HAP-1 (cell line): ENCODE results near the gene DNAJB1.
"Not testable (repeated sequence)": the region's sequence is repeated elsewhere in the genome, so short reads cannot be mapped to it uniquely, and the experiment has no call there.

Source experiments
- DNase-seq, 2 experiments: peaks; one replicate each; pipeline ENCODE4 v3.0.0-alpha.2; 2016 to 2020; ENCODE audit warnings: low spot score in 2 of 2
- H3K27me3 ChIP-seq: fragments of 250-450 bp; sonication (Bioruptor Pico); 2 replicates; pipeline ENCODE4 v1.5.1; 2020; ENCODE audit warnings: low read depth, mild to moderate bottlenecking, moderate library complexity
- H3K36me3 ChIP-seq: fragments of 250-450 bp; sonication (Bioruptor Pico); replicated peaks from 2 replicates; pipeline ENCODE4 v1.5.1; 2020; ENCODE audit warnings: mild to moderate bottlenecking
- H3K4me1 ChIP-seq: fragments of 250-450 bp; sonication (Bioruptor Pico); 2 replicates; pipeline ENCODE4 v1.5.1; 2020; ENCODE audit warnings: mild to moderate bottlenecking
- H3K4me3 ChIP-seq: fragments of 250-450 bp; sonication (Bioruptor Pico); 2 replicates; pipeline ENCODE4 v1.5.1; 2020; ENCODE audit warnings: mild to moderate bottlenecking, moderate library complexity
- H3K9me3 ChIP-seq: fragments of 250-450 bp; sonication (Bioruptor Pico); 2 replicates; pipeline ENCODE4 v1.5.1; 2020; ENCODE audit warnings: mild to moderate bottlenecking, moderate library complexity
- in situ Hi-C: fragments of 300-500 bp; cut with MboI; formaldehyde crosslinking; loops from 3 replicates; pipeline ENCODE4 v1.14.3; 2020; ENCODE audit warnings: low sequenced_read_pairs, inconsistent platforms, mixed read lengths

Gene DNAJB1

DNA sequence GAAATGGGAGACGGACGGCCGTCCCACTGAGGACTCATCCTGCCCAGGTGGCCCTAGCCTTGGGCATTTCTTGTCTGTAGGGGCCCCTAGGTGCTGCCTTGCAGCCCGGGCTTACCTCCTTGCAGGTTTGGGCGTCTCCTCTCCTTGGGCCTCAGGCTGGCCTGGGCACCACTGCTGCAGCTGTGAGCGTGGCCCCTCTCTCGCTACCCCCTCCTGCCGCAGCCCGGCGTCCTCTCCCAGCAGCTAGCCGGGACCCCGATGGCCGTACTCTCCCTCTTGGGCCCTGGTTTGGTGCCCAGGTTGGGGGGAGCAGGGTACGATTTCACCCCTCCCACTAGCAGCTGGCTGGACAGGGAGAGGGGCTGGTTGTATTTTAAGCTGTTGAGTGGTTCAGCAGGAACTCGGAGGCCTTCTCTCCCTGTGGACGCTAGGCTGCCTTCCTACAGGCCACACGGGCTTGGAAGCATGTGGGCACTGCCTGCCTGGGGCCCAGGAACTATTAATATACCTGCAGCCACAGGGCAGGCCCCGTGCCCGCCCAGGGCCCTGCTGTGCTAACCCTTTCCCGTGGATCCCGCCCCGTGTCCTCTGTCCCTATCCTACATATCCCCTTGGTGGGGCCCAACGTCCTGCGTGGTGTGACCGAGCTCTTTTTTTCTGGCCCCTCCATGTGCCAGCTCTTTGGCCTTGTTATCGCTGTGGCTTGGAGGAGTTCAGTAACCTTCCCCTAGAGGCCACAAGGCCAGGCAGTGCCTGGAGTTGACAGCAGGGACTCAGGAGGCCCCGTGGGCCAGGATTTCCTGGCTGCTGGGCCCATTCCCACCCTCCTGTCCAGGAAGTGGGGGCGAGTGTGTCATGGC, 41.9 kb upstream of the DNAJB1 start:
- Histone ChIP-seq H3K9me3 (no peaks in the 10 kb centered on the region), H3K4me3 (no peak overlapping the region), H3K36me3 (peaks cover 8% of the 10 kb centered on the region), H3K27me3 (no peaks in the 10 kb centered on the region), H3K4me1 (no peaks in the 10 kb centered on the region; the same call in 1 of the 2 replicates)
- no peak for DNase-seq
- in situ Hi-C loops = no loop called here

DNA sequence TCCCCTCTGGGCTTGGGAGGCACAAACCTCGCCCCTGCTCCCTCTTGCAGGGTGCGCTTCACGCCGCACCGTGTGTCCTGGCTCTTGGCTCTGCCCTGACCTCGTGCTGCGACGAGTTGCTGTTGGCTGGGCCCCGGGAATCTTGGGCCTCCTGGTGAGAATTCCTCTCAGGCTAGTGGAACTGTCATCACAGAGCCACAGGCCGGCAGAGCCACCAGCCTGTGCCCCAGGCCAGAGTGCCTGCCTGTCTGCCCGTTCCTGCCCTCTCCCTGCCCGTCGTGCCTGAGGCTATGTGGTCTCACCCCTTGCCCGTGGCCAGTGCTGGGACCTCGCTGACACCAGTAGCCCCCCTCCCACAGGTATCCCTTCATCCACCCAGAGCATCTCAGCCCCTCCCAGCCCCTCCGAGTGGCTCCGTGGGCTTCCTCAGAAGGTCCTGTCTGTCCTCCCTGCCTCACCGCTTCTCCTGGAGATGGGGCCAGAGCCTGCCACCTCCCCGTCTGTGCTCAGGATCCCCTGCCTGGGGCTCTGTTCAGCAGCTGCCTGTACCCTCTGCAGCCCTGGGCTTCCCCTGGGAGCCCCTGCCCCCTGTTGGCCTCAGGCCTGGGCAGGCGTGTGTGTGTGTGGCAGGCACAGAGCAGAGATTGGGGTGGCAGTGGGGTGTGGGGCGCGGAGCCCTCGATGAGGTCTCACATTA, 40.3 kb upstream of the DNAJB1 start:
- Histone ChIP-seq H3K4me1 (no peaks in the 10 kb centered on the region; the same call in 1 of the 2 replicates), H3K36me3 (no peaks in the 10 kb centered on the region), H3K27me3 (no peaks in the 10 kb centered on the region), H3K9me3 (no peaks in the 10 kb centered on the region), H3K4me3 (no peak overlapping the region)
- no peak for DNase-seq
- in situ Hi-C loops = no loop called here

DNA sequence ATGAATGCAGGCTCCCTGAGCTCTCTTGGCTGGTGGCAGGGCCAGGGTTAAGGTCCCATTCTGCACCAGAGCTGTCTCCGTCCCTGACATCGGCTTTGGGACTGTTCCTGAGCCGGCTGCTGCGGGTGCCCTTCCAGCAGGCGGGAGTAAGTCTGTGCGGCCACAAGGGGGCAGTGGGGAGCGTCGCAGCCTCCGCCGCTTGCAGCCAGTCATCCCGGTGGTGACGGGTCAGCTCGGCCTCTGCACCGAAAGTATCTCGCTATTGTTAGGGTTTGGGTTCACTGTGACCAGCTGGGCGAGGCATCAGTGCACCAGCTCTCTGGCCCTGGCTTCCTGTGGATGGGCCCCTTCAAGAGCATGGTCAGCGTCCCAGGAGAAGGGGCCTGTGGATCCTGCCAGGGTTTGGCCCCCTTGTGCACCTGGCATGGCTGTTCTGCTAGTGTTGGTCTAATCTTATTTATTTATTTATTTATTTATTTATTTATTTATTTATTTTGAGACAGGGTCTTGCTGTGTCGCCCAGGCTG, 38.5 kb upstream of the DNAJB1 start:
- H3K4me3 ChIP-seq = no peak overlapping the region
- H3K9me3 ChIP-seq = no peaks in the 10 kb centered on the region
- in situ Hi-C loops = no loop called here
- DNase-seq = peak; percentile 73 to 88
- H3K4me1 ChIP-seq = no peaks in the 10 kb centered on the region; the same call in 1 of the 2 replicates
- no peaks in the 10 kb centered on the region for H3K27me3 ChIP-seq
- no peaks in the 10 kb centered on the region for H3K36me3 ChIP-seq

DNA sequence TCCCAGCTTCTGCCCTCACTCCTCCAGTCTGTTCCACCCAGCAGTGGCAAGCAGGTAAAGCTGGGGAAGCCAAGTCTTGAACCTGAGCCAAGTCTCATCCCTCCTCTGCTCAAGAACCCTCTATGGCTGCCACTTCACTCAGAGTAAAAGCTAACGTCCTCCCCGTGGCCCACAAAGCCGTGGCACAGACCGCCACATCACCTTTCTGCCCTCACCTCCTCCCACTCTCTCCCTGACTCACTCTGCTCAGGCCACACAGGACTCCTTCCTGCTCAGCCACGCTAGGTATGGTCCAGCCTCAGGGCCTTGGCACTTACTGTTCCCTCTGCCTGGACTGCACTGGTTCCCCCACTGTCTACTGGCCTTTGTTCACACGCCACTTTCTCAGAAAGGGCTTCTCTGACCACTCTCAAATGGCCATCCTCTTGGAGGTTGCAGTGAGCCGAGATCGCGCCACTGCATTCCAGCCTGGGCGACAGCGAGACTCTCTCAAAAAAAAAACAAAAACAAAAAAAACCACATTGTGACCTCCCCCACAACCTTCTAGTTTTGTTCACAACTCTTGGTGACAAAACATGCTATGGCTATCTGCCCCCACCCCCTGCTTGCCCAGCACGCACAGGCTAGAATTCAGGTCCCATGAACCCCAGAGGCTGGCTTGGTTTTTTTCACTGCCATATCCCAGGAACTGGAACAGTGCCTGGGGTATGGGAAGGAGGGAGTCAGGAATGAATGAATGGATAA, 37.9 kb upstream of the DNAJB1 start:
- Histone ChIP-seq H3K4me3 (no peak overlapping the region), H3K9me3 (no peaks in the 10 kb centered on the region), H3K4me1 (no peaks in the 10 kb centered on the region; the same call in 1 of the 2 replicates), H3K36me3 (no peaks in the 10 kb centered on the region), H3K27me3 (no peaks in the 10 kb centered on the region)
- in situ Hi-C loops = no loop called here
- no peak for DNase-seq

DNA sequence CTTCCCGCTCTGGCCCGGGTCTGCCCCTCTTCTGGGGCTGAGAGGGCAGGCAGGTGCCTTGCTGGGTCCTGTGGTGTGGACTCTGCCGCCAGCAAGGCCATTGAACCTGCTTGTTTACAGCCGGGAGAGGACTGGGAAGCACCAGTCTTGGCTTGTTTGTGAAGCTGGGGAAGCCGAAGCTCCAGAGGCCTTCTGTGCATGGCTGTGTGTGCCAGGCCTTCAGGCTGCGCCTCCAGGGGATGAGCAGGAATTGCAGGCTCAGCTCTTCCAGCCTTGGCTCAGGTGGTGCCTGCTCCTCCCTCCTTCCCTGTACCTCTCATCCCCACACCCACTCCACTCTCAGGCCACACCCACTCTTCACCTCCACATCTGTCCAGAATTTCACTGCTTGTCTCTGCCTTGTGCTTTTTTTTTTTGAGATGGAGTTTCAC, 36.2 kb upstream of the DNAJB1 start:
- DNase-seq = no peak
- H3K27me3 ChIP-seq = no peaks in the 10 kb centered on the region
- H3K4me3 ChIP-seq = no peak overlapping the region
- in situ Hi-C loops = no loop called here
- no peaks in the 10 kb centered on the region; the same call in 1 of the 2 replicates for H3K4me1 ChIP-seq
- no peaks in the 10 kb centered on the region for H3K36me3 ChIP-seq
- H3K9me3 ChIP-seq = no peaks in the 10 kb centered on the region

DNA sequence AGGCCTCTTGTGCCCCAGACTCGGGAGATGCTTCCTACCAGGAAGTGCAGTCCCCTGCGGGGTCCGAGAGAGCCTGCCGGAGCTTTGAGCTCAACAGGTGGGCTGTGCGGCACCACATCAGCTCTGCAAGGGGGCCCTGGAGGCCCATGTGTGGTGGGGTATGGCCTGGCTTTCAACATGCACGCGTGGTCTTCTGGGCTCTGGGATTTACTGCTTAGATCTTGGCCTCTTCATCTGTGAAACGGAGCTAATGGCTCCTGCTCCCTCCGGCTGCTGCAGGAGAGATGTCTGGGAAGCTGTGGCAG, 35.7 kb upstream of the DNAJB1 start:
- H3K4me1 ChIP-seq = no peaks in the 10 kb centered on the region; the same call in 1 of the 2 replicates
- no peaks in the 10 kb centered on the region for H3K36me3 ChIP-seq
- no peak overlapping the region for H3K4me3 ChIP-seq
- H3K27me3 ChIP-seq = no peaks in the 10 kb centered on the region
- in situ Hi-C loops = no loop called here
- DNase-seq = no peak
- H3K9me3 ChIP-seq = no peaks in the 10 kb centered on the region

DNA sequence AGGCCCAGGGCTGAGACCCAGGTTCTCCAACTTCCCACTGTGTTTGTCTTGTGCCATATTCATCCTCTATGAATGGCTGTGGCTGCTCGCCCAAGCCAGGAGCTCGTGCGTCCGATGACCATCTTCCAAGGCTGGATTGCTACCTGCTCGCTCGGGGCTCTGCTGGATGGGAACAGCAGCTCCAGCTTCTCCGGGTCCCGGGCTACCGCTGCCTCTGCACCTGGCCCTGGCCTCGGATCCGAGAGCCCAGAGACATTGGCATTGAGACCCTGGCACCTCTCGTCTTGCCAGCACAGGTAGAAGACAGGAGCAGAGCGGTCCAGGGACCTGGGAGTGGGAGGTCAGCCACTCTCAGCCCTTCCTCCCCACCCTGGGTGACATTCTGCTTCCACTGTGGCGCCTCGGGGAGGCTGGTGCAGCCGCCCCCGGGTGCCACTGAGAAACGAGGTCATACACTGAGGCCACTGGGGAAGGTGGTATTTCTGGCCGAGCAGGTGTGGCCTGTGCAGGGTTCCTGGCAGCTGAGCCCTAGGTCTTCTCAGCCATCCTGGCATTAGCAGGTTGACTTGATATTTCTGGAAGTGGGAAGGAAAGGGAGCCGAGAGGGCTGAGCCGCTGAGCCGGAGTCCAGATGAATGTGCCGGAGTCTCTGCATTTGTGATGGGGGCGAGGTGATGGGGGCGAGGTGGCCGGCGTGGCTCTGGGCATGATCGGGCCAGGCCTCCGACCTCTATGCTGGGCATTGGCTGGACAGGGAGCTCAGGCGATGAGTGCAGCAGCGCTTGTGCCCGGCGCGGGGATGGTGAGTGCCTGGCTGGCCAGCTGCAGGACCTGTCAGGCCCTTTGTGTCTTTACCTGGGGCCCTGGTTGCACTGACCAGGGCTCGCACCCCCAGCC, 35.1 kb upstream of the DNAJB1 start:
- in situ Hi-C loops = no loop called here
- no peaks in the 10 kb centered on the region for H3K9me3 ChIP-seq
- no peak overlapping the region for H3K4me3 ChIP-seq
- no peaks in the 10 kb centered on the region for H3K27me3 ChIP-seq
- no peaks in the 10 kb centered on the region; the same call in 1 of the 2 replicates for H3K4me1 ChIP-seq
- DNase-seq = no peak
- H3K36me3 ChIP-seq = no peaks in the 10 kb centered on the region

DNA sequence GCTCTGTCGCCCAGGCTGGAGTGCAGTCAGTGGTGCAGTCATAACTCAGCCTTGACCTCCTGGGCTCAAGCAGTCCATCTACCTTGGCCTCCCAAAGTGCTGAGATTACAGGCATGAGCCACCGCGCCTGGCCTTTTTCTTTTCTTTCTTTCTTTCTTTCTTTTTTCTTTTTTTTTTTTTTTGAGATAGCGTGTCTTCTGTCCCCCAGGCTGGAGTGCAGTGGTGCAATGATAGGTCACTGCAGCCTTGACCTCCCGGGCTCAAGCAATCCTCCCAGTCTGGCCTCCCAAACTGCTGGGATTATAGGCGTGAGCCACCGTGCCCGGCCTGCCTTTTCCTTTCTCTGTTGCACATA, 33.8 kb upstream of the DNAJB1 start:
- H3K27me3 ChIP-seq, in situ Hi-C loops, H3K4me3 ChIP-seq, H3K9me3 ChIP-seq, DNase-seq, H3K36me3 ChIP-seq, H3K4me1 ChIP-seq: not testable (repeated sequence)

DNA sequence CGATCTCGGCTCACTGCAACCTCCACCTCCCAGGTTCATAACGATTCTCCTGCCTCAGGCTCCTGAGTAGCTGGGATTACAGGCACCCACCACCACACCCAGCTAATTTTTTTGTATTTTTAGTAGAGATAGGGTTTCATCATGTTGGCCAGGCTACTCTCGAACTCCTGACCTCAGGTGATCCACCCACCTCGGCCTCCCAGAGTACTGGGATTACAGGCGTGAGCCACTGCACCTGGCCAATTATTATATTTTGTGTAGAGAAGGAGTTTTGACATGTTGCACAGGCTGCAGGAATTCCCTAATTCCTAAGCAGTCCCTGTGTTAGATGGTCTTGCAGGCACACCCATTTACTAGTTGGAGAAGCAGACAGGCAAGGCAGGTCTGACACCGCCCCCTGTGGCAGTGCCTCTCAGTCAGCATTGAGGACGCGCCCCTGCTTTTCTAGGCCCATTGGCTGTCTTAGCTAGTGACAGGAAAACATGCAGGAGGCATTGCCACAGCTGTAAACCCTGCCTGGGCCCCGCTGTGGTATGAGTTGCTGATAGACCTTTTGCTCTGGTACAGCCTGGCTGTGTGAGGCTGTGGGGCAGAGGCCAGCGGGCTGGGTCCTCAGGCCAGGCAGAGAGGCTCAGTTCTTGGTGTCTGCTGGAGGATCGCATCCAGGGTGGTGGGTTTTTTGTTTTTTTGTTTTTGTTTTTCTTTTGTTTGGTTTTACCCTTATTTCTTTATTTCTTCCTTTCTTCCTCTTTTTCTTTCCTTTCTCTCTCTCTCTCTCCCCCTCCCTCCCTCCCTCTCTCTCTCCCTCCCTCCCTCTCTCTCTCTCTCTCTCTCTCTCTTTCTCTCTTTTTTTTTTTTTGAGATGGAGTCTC, 33.2 kb upstream of the DNAJB1 start:
- H3K9me3 ChIP-seq, H3K36me3 ChIP-seq, H3K4me3 ChIP-seq, in situ Hi-C loops, H3K4me1 ChIP-seq, H3K27me3 ChIP-seq: not testable (repeated sequence)
- peak in 1 of 2 experiments; percentile 61 for DNase-seq

DNA sequence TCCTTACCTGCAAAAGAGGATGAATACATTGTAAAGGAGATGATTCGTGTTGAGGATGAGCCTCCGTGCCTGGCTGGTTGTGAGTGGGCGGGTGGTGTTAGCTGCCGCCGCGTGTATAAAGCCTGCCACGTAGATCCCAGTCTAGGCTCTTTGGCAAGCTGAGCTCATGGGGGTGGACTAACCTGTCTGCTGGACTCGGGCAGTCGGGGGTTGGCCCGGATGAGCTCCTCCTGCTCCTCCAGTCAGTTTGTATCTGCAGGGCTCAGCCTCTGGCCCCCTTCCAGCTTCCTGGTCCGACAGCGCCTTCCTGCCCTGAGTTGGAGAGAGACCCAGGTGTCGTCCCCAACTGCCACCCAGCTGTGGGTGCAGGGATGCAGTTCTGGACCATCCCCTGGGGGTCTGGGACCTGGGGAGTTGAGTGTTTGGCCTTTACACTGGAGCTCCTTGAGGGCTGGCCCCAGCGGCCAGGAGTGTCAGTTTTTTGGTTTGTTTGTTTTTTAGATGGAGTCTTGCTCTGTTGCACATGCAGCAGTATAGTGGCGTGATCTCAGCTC, 32.1 kb upstream of the DNAJB1 start:
- Histone ChIP-seq H3K9me3 (no peaks in the 10 kb centered on the region), H3K4me1 (peaks cover 4% of the 10 kb centered on the region; the same call in 1 of the 2 replicates), H3K4me3 (no peak overlapping the region), H3K36me3 (peaks cover 2% of the 10 kb centered on the region; the same call in 1 of the 2 replicates), H3K27me3 (no peaks in the 10 kb centered on the region)
- in situ Hi-C loops = no loop called here
- DNase-seq = no peak

DNA sequence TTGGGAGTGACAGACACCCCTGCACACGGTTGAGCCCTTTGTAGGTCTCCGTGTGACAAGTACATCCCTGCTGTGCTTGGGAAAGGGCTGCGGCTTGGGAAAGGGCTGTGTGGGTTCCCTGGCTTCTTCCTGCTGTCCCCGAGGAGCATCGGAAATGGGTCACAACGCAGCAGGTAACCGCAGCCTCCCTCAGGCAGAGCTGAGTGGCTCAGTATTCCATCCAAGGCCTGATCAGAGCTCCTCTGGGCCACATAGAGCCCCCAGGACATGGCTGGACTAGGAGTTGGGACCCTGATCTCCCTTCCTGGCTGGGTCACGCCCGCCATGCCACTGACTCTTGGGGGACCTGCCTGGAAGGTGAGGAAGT, 27.5 kb upstream of the DNAJB1 start:
- Histone ChIP-seq H3K36me3 (peaks cover 2% of the 10 kb centered on the region; the same call in 1 of the 2 replicates), H3K4me3 (no peak overlapping the region), H3K9me3 (no peaks in the 10 kb centered on the region), H3K4me1 (peaks cover 4% of the 10 kb centered on the region; the same call in 1 of the 2 replicates), H3K27me3 (no peaks in the 10 kb centered on the region)
- no peak for DNase-seq
- in situ Hi-C loops = no loop called here
